ENCODE data around the gene OTC.

Gene OTC

DNA sequence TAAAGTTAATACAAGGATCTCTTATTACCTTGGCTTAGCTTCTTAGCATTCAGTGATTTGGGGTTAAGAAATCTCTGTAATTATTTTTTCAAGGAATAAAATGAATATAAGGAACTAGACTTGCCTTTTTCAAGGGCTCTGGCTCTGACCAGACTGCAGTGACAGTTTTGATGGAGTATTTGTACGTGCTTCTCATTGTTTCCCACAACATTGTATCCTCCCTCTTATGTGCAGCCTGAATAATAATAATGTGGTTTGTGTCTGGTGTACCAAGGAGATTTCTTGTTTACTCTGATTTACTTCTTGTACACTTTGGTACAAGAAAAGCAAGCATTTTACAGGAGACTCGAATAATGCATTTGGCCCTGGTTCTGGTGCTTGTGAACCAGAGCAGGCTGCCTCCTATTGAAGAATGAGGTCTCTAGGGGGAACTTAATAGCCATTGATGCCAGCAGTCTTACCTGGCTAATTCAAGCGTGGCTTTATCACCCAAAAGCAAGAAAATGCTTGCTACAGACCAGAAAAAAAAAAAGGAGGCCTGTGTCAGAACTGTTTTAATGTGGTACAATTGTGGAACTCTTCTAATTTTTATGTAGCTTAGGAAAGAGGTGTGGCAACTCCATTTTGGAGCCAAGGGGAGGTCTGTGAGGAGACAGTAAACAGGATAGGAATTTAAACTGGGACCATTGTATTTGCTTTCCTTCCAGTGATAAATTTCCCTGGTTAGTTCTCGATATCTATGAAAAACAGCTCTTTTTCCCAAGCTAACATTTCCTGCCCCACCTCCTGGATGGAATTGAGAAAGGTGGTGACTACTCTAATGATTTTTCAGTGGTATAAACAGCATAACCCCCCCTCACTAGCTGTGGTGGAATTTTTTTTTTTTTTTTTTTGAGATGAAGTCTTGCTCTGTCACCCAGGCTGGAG is 5.6 kb downstream of the OTC start:
- no peak for DNase-seq (ENCODE audit: low spot score)

DNA sequence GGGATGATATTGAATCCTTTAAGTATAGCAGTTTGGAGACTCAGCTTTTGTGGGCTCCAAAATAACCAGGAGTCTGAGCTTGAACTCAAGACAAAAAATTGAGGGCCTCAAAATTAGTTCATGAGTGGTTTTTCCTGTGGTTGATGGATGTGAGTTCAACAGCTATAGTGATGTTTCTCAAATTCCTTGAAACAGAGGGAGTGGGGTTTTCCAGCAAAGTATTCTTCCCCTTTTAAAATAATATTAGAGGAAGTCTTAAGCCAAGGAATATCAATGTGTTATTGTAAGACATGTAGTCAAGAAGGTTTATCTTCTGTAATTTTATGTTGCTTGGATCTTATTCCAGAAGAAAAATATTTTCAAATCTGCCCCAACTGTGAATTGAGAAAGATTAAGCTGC is 10.6 kb downstream of the OTC start:
- no peak for DNase-seq (ENCODE audit: low spot score)

- DNase-seq (ENCODE audit: low spot score) = peak; percentile 1
Observed at GRCh38 chrX:38365954-38366353, 13.6 kb downstream of the OTC start.

DNA sequence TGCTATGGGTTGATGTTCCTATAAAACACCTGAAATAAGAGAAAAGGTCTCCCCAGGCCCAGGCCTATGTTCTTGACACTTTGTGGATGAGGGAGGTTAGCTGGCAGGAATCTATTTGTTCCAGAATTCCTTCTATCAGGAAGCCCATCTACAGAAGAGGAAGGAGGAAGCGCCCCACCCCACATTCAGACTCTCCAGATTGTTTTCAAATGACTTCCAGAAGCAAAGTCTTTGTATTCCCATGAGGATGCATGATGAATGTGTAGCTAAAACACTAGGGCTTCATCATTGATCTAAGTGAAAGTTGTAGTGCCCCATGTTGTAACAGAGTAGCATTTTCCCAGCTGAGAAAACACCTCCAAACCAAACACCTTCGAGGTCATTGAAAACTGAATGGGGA is 16.4 kb downstream of the OTC start:
- no peak for DNase-seq (ENCODE audit: low spot score)

GRCh38 chrX:38371641-38372040 is 19.2 kb downstream of the OTC start:
- DNase-seq (ENCODE audit: low spot score) = no peak

GRCh38 chrX:38374431-38374830 is 22.0 kb downstream of the OTC start:
- no peak for DNase-seq (ENCODE audit: low spot score)

- no peak for DNase-seq (ENCODE audit: low spot score)
Observed at GRCh38 chrX:38375891-38376290, 23.5 kb downstream of the OTC start.

GRCh38 chrX:38376747-38377146 is 24.3 kb downstream of the OTC start:
- no peak for DNase-seq (ENCODE audit: low spot score)

DNA sequence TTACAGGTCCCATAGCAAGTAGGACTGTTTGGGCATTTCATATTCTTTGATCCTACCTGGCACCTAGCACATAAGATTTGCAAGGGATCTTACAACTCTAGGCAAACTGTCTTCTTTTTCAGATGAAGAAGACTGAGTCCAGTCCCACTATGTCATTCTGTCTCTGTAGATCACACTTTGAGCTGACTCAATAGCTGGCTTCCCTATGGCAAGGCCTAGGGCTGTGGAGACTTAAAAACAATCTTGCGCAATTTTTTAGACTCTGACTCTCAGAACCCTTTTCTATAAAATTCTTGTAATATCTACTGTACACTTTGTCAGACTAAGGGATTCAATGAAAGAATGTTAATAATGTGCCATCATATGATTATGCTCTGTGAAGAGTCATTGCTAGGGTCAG is 26.7 kb downstream of the OTC start:
- no peak for DNase-seq (ENCODE audit: low spot score)

DNA sequence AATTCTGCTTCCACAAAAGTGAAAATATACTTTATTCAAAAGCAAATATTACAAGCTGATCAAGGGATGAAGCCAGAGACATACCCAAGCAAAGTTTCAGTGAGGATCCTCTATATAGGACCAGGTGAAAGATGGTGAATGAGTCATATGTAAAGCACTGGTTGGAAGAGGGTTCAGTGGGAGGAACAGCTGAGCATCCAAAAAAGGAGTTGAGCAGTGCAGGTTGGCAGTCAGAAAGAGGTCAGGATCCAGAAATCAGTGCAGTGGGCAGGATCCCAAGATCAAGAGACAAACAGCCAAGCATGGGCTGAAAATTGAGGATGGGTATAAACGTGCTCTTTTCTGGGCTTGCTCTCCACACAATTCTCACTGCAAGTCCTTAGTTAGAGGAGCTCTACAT is 30.3 kb downstream of the OTC start:
- DNase-seq (ENCODE audit: low spot score) = no peak

DNA sequence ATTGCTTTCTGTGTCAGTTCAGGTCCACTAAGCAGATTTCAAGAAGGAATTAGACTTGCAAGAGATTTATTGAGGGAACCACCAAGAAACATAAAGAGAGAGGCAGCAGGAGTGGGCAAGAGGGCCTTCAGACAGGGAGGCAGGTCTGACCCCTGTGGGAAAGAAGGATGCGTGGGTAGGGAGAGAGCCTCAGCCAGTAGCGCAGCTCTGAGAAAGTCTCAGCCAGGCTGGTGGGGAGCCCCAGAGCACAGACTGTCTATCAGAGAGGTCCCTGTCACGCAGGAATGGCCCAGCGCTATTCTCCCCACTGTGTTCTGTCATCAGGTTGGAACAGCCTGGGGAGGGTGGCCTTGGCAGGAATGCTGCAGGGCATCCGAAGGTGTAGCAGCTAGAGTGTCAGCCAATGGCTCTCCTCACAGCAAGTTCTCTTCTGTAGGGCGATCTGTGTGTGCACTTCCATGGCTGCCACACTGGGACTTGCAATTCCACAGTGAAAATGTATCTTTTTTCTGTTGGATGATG is 48.0 kb downstream of the OTC start:
- no peak for DNase-seq (ENCODE audit: low spot score)

DNA sequence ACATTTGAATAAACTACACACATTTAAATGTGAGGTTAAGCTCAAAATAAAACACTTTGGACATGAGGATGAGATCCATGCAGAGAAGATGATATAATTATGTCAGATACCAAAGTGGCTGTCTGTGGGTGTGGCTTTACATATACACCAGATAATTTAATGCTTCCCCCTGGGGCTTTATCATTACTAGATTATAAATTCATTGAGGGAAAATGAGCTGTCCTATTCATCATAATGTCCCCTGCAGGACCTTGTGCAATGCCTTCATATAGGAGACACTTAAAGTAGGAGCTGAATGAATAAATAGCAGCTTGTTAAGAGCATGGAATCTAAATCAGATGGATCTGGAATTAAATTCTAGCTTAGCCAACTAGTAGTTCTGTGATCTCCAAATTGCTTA is 49.7 kb downstream of the OTC start:
- DNase-seq (ENCODE audit: low spot score) = no peak

DNA sequence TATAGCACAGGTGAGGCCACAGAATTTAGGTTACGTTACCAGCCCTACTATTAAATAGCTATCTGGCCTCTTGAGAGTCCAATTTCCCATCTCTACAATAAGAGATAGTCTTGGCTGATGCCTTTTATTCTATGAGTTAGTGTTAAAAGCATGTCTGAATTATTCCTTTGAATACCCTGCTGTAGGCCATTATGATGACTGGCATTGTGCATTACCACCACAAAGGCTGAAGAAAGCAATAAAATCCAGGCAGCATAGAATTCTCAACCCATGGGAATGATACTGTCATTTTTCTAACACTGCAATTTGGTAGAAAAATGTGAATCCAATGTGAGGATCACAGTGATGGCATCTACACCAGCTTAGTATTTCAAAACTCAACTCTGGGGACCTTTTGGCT is 51.4 kb downstream of the OTC start:
- DNase-seq (ENCODE audit: low spot score) = no peak

- no peak for DNase-seq (ENCODE audit: low spot score)
Observed at GRCh38 chrX:38407126-38407525, 54.7 kb downstream of the OTC start.

- DNase-seq (ENCODE audit: low spot score) = no peak
Observed at GRCh38 chrX:38409289-38409688, 56.9 kb downstream of the OTC start.

GRCh38 chrX:38426785-38427184 is 74.4 kb downstream of the OTC start:
- DNase-seq (ENCODE audit: low spot score) = no peak

DNA sequence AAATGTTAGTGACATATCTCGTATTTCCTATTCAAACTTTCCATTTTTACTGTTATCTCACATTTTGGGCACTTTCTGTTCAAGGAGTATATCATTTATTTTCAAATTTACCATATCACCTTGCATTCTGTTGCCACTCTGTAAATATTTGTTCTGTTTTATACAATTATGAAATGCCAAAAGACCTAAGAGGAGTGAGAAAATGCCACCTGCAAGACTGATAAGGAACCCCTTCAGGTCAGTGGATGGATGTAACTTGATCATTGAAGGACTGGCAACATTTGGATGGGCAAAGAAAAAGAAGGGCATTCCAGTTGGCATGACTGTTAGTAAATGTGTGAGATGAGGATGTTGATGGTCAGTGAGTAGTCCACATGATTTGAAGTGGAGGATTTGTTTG is 79.1 kb downstream of the OTC start:
- DNase-seq (ENCODE audit: low spot score) = no peak

- DNase-seq (ENCODE audit: low spot score) = no peak
Observed at GRCh38 chrX:38435130-38435529, 82.7 kb downstream of the OTC start.

DNA sequence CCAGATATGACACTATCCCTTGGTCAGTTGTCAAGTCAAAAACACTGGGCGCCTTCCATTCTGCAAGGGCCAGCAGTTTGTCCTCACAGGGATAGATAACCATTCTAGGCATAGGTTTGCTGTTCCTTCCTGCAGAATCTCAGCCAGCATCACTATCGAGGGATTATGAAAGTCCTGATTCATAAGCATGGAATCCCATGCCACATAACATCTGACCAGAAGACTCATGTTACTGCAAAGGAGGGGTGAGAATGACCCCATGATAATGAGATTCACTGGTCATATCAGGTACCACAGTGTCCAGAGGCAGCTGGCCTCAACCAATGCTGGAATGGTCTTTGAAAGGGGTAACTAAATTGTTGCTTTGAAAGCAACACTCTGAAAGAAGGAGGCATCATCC is 84.7 kb downstream of the OTC start:
- DNase-seq (ENCODE audit: low spot score) = no peak

DNA sequence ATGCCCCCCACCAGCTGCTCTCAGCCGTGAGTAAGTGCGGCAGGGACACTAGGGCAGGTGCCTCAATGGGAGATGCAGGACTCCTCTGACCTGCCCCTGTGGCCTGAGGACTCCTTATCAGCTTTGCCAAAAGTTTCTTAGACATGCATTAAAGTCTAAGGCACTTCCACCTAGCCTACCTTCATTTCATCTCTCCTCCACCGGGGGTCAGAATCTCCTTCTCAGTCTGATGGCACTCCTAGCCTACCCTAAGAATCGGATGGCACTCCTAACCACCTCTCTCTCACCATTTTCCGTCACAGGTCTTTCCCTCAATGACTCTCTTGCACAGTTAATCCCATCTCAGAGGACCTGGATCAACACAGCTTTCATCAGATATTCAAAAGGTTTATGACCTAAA is 85.9 kb downstream of the OTC start:
- no peak for DNase-seq (ENCODE audit: low spot score)

GRCh38 chrX:38452603-38453002 is 100.2 kb downstream of the OTC start:
- no peak for DNase-seq (ENCODE audit: low spot score)

GRCh38 chrX:38458071-38458470 is 105.7 kb downstream of the OTC start:
- DNase-seq (ENCODE audit: low spot score) = no peak

DNA sequence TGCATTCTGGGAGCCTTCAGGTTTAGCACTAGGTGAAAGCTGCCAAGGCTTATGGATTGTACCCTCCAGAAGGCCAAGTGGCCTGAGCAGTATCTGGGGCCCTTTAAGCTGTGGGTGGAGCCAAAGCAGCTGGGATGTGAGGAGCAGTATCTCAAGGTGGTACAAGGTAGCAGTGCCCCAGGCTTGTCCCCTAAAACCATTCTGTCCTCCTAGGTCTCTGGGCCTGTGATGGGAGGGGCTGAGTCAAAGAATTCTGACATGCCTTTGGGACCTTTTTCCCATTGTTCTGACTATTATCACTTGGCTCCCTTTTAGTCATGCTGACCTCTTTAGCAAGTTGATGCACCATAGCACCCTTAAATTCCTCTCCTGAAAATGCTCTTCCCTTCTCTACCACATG is 109.9 kb downstream of the OTC start:
- DNase-seq (ENCODE audit: low spot score) = no peak

- no peak for DNase-seq (ENCODE audit: low spot score)
Observed at GRCh38 chrX:38465686-38466085, 113.3 kb downstream of the OTC start.

Data from germinal center (tissue), 1 donor.